ENCODE results near the gene NUB1.

DNA sequence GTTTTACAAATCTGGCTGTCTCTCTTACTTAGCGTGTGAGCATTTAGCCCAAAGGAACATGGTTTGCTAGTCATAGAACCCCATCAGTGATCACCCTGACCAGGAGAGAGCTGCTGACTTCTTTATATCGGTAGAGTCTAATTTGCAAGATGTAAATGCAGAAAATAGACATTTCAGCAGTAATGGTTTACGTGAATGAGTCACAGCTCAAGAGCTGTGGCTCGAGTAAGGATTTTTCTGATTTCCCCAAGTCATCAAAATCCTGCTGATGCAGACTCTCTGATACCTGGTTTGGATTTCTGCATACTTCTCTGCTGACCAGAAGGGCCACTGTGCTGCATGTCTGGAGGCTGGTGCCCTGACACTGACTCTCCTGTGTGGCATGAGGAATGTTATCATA lies 25.7 kb downstream of the NUB1 start:
- TF ChIP-seq POLR2A (IDR thresholded peaks at IDR 0.05; ENCODE audit: low read length) (no peak), GATA1 (IDR thresholded peaks at IDR 0.05; ENCODE audit: low read depth, low read length) (no peak)
